Activated CD4-positive, alpha-beta T cell treated with anti-CD3 and anti-CD28 coated beads, Interleukin-2, Interleukin-4, amounts not matched to agents 100 ng/mL and 50 ng/mL, durations not matched to agents 16 hours and 8 hours (primary cell): ENCODE data around the gene PDE3B.

Experiments
- DNase-seq: peaks from one replicate; pipeline ENCODE4 v3.0.0-alpha.2; 2020; ENCODE audit warnings: low spot score

PDE3B gene

DNA sequence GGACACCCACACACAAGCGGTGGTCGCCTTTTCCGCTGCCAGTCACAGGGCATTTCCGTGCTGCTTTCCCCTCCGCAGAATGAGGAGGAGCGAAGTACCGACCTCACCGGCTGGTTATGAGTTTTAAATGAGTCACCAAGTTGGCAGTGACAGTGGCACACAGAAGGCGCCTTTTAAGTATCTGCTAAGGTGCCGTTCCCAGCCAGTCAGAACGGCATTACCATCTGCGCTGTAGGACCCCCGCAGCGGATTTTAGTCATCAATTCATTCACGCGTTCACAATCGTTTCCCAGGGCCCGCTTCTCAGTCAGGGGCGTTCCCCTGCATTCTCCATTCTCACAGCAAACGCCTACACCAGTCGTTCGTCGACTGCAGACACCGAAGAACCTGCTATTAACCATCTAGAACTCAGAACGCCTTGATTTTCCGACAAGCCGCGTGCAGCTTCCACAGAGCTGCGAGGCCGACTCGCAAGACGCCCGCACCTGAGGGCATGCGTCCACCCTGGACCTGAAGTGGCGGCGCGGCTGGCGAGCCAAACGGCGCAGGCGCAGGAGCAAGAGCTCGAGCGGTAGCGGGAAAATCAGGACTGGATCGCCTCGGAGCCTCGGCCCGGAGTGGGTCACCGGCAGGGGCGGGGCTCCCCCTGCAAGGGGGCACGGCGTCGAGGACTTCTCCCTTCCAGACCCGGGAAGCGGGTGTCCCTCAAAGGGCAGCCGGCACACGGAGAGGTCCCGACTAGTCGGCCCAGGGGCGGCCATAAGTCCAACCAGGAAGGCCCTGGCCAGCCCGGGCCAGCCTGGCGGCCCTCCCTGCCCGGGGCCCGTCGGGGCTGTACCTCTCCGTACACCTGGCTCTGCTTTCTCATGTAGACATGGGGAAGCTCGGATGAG is 247.8 kb downstream of the PDE3B start:
- peak; percentile 90 for DNase-seq

DNA sequence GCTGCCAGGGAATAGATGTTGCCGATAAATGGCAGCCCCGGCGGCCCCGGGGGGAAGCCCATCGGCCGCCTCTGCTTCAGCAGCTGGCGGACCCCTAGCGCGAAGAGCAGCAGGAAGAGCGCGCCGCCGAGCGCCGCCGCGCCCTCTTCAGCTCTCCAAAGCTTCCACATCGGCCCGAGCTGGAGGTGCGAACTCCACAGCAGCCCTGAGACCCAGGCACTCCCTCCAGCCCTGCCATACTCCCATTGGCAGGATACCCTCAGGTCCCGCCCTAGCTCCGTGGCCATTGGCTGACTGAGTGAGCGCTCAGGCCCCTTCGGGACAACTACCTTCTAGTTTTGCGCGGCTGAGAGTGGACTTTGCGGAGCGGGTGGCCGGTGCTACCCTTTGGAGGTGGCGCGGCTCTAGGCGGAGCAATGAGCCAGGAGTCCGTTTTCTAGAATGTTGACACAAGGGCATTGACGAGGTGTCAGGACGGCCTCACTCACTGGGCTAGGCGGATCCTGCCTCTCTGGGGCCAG is 248.5 kb downstream of the PDE3B start, which contains the start of gene CYP2R1:
Gene CYP2R1, minus strand, starts transcription at position 196 of the 521 bp plus-strand sequence. Its CDS starts 26 bp downstream, at position 170.
- peak; percentile 95 for DNase-seq

DNA sequence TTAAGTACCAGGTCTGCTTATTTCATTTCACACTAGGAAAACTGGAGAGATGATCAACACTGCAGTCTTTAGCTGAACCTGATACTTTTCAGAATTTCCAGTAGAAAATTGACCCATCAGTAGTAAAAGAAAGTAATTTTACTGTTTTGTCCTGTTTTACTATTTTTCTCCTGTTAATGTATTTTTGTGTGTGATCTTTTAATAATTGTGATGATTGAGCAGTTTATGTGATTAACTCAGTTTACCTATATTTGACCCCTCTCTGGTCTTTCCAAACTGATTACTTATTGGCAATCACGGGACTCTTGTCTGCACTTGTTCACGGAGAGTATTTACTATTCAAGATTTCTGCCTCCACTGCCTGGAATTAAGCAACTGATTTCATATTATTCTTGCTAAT is 249.0 kb downstream of the PDE3B start:
- DNase-seq = no peak

DNA sequence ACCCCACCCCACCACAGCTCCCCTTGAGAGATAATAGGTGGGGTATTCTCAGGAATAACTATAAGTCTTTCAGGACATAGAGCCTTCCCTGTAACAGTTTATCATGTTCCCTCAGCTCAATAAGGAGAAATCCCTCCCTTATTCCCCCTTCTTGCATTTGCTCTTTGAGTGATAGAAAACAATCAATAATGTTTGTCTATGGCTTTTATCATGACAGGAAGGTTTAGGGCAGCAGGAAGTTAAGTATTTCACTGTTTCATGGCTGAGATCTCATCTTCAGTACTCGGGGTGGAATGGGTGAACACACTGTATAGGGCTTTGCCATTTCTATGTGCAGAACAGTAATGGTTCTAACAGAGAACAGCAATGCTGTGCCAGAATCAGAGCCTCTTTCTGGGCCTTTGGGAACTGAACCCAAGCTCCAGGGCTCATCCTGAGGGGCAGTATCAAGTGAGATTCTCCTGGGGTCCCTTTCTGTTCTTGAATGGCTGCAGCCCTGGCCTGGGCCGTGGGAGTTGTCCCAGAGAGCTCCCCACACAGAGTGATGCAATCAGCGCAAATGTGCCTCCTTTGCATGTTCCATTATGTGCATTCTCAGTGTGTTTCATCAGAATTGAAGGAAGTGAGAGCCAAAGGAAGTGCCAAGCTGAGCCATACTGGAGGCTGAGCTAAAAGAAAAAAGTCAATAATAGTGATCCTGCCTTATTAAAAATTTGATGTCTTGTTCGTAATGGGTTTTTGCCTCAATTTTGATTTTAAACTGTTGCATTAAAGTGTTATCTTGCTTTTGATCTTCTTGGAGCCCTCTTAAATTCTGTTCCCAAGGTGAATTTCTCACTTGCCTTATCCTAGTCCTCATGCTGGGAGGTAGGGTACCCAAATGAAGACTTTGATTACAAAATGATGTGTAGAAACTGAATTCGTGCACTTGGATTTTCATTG is 251.3 kb downstream of the PDE3B start:
- DNase-seq = peak; percentile 27

DNA sequence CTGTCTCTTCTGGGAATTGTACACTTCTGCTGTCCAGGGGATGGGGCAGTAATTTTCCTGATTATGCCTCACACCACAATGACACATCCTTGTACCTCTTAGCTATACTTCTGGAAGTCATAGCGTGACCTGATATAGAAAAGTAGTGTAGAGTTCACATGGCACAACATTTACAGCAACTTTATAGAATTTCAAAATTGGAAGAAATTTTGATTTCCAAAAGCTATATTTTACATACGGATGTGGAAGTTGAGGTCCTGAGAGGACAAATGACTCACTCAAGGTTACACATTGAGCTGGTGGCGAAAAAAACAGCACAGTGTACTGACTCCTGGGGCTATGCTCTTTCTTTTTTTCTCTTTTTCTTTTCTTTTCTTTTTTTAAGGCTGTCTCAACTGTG is 254.8 kb downstream of the PDE3B start:
- DNase-seq = no peak

DNA sequence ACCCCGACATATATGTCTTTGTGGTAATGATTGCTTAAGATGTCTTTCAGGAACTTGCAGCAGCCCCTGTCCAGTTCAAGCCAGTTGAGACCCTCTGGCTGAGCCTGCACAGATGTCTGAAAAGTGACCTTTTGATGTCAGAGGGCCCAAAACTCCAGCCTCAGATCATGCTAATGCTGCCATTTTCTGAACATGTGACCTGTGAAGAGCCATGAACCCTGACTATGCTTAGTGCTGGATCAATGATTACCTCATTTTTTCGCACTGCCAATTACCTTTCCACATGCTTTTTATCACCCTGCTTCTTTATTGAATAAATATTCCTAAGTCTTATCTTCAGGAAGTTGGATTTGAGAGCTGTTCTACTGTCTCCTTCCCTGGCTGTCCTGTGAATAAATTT is 255.3 kb downstream of the PDE3B start:
- DNase-seq = no peak

DNA sequence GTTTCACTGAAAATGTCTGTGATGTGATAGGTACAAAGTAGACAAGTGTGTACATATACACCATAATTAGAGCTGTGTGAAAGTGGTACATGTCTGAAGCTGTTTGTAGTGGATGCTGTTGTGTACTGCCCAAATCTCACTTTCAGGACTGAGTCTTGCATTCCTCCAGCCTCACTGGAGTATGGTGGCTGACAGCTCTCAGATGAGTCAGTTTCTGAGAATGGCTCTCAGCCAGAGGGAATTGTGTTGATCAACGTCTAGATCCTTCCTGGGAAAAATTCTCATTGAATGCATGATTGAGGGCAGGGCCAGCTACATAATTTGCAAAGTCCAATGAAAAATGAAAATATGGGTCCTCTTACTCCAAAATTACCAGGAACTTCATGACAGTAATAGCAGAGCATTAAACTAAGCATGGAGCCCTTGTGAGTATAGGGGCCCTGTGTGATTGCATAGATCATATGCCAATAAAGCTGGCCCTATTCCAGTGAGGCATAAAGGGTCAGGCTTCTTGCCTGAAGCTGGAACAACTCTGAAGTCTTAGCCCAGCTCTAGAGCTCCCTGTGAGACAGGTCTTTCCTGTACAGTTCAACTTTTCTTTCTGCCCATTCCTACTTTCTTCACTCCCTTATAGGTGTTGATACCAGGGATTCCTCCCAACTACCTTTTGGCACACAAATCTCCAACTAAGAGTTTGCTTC is 259.2 kb downstream of the PDE3B start:
- DNase-seq = no peak

DNA sequence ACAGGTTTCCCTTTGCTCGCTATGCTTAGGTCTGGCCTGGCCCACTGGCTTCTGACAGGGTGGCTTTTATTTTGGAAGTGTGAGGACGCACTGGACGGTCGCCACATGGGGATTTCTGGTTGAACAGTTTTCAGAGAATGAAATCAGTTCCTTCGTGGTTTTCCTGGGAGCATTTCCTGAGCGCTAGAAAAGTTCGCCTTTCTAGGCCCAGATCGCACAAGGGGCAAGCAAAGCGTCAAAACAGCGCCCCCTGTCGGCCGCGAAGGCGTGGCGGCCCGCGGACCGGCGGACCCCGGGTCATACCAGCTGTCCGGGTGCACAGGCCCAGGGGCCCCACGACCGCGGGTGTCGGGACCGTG is 261.1 kb downstream of the PDE3B start:
- peak; percentile 83 for DNase-seq

DNA sequence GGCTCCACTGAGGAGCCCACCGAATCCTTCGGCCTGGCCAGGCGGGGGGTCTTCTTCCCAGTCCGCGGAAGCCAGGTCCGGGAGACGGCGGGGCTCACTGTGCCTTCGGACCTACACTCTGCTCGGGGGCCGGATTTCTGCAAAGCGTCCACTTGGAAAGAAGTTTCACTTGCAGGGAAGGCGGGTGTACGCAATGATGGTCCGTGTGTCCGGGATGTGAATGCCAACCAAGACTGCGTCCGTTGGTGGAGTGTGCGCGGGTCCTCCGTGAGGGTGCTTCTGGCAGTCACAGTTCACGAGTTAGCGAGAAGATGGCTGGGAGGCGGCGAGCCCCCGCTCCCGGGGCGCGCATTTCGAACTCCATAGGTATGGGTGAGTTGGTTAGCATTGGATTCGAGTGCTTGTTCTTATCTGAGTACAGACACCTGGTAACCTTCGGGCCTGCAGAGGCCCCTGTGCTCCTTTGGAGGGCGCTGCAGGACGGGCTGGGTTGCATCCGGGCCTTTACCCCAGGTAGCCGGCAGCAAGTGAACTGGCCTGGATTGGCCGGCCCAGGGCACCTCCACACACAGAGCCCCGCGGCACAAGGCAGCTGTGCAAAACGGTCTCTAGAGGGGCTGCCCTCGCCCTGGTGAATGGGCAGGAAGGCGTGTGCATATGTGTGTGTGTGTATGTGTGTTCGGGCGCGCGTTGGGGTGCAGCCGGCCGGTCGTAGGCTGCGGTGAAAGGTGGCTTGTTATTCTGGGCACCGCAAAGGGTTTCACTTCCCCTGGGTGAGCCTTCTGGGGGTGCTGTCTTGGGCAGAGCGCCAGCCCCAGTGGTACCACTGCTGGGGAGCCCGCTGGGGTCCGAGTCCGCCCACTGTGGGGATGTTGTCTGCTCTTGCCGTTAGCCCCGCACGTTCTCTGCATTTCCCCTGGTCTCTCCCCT is 261.8 kb downstream of the PDE3B start:
- peak; percentile 65 for DNase-seq

DNA sequence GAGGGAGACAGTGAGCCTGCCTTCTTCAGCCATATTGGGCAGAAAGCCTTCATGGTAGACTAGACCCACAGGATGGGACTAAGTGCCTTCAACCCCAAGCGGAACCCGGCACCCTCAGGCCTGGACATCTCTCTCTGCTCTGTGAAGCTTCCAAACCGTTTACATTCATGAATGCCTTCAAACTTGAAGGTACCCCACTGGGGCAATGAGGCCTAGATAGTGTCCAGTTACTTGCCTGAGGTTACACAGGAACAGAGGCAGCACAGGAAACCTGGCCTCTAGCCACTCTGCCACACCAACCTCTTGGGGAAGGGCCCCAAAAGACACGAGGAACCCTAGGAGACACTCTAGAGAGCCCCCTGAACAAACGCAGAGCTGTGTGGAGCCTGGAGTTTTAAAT is 263.0 kb downstream of the PDE3B start:
- no peak for DNase-seq

DNA sequence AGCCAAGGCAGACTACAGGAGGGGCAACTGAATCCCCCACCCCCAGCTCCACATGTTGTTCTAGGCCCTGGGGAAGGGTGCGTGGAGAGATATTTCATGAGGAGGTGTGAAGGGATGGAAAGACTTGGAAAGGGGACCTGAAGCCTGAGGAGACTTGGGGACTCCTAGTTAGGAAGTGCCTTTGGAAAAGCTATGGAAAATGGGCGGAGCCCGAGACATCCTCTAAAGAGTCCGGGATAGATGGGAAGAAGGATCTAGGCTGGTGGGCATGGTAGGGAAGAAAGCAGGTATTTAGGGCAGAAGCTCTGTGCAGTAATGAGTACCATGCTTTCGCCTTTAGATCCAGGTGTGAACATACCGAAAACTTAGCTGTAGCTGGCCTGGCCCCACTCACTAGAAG is 263.4 kb downstream of the PDE3B start:
- DNase-seq = no peak

DNA sequence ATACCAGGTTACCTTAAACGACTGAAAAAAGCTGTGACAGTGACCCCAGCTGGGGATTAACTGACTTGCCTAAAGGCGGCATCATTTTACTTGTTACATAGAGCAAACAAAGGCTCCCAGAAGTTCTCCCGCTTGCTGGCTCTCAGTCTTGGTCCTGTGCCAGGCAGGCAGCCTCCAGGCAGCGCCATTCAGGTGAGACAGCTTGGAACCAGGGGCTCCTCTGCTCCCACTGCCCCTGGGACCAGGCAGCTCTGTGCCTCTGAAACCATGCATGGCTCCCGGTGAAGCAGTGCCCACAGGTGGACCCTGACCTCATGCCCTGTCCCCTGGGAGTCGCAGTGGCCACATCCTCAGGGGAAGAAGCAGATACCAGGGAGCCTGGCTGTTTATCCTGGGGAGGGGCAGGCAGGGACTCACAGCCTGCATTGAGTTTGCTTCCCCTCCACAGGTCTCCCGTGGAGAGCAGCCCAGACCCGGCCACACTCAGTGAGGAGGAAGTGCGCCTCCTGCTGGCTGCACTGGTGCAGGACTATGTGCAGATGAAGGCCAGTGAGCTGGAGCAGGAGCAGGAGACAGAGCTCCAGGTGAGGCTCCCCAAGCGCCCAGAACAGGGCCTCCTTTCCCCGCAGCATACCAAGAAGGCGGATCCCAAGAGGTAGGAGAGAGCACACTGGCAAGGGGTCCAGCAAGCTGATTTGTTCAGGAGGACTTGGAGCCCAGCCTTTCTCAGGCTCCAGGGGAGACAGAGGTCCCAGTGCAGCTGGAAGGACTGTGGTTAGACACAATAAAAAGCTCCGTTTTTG is 264.0 kb downstream of the PDE3B start:
- peak; percentile 81 for DNase-seq

DNA sequence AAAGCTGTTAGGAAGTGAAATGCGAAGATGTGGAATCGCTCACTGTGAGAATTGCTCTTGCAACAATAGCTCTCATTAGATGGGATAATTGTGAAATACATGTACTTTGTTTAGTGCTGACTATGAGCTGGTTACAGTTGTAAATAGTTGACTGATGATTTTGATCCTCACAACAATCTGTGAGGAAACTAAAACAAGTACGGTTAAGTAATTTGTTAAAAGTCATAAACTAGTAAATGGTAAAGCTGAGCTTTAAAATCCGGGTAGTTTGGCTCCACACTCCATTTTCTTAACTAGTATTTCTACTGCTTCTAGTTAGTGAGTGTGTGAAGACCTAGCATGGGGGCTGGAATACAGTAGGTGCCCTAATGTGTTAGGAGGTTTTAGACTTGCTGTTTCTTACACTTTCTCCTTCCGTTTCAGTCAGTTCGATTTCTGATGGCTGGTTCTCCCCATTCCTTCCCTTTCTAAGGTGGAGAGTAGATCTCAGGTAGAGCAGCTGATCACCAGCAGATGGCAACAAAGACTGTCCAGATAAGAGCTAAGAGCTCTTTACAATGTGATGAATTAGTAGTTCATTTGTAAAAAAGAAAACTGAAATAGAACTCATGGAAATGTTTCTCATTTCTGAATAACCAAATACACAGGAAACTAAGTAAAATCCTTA is 264.7 kb downstream of the PDE3B start:
- DNase-seq = peak; percentile 43

DNA sequence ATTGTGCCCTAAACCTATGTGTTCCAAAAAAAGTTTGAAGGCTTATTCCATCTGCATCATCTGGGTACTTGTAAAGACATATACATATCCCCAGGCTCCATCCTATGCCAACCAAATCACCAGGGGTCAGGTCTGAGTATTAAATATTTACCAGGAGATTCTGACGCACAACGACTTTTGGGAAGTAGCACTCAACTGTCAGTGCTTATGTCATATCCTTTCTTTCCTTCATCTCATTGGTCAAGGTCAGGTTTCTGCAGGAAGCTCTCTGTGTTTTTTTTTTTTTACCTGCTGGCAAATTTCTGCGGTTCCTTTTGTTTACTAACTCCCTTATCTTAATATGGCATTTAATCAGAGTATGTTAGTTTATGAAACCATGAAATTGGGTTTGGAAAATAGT is 270.9 kb downstream of the PDE3B start:
- no peak for DNase-seq

DNA sequence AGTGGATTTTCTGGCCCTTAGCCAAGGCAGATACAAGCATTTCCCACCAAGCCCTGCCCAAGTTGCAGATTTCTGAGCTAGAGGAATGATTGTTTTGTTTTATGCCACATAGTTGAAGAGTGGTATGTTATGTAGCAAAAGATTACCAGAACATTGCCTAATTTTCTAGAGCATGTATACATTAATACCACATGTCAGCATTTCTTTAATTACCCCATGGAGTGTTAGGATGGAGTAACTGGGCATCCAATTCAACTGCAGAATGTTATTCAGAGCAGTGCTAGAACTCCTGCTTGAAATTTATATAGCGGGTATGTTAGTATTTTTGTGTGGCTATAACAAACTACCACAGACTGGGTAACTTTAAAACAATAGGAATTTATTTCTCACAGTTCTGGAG is 272.8 kb downstream of the PDE3B start:
- no peak for DNase-seq
